Measurements from ENCODE around the gene SRRD. TPM values are rescaled to one million over a fixed set of nuclear protein-coding genes. Genes with fewer than 3 reads are reported as not detected.
"Not testable (repeated sequence)": the region's sequence is repeated elsewhere in the genome, so short reads cannot be mapped to it uniquely, and the experiment has no call there.

SRRD gene
- total RNA-seq (2014; rRNA removed; shearing (Covaris generic)): 14.4 and 17.8 TPM in 2 replicates

- H3K36me3 ChIP-seq: peaks cover 4% of the 10 kb centered on the region; the same call in 1 of the 2 replicates
- no peaks in the 10 kb centered on the region for H3K9me3 ChIP-seq (replicated peaks)
- peak within 1 kb of the TSS; percentile 89 for H3K27ac ChIP-seq
- peak within 1 kb of the TSS; percentile 92 for H3K4me3 ChIP-seq
- DNase-seq: peak; percentile 82 to 89
- peaks cover 8% of the 10 kb centered on the region for H3K4me1 ChIP-seq
- no peaks in the 10 kb centered on the region for H3K27me3 ChIP-seq
These were observed at the start of gene SRRD, which contains the start of gene HPS4 for GRCh38 chr22:26483439-26484359. Gene SRRD (plus strand): TSS chr22:26483877. CDS start chr22:26483891, 14 bp downstream. Gene HPS4 (minus strand): TSS chr22:26483783. CDS start chr22:26481762, 2,021 bp downstream.

- Histone ChIP-seq H3K4me3 (no peak overlapping the region), H3K4me1 (peaks cover 9% of the 10 kb centered on the region), H3K9me3 (replicated peaks) (no peaks in the 10 kb centered on the region), H3K36me3 (0 out of 2 replicates have a peak, but pooled peaks cover 2% of the 10 kb centered on the region), H3K27me3 (no peaks in the 10 kb centered on the region), H3K27ac (no peak overlapping the region)
- DNase-seq: no peak
These were observed 48.2 kb upstream of the SRRD start for GRCh38 chr22:26435327-26436093.

- Histone ChIP-seq H3K4me1 (no peaks in the 10 kb centered on the region), H3K4me3 (no peak overlapping the region), H3K27me3 (no peaks in the 10 kb centered on the region), H3K9me3 (replicated peaks) (no peaks in the 10 kb centered on the region), H3K36me3 (0 out of 2 replicates have a peak, but pooled peaks cover 2% of the 10 kb centered on the region), H3K27ac (no peak overlapping the region)
- DNase-seq: no peak
These were observed 46.7 kb upstream of the SRRD start for GRCh38 chr22:26436903-26437515.

- no peaks in the 10 kb centered on the region for H3K27me3 ChIP-seq
- H3K27ac ChIP-seq: no peak overlapping the region
- 0 out of 2 replicates have a peak, but pooled peaks cover 2% of the 10 kb centered on the region for H3K36me3 ChIP-seq
- DNase-seq: no peak
- H3K4me3 ChIP-seq: no peak overlapping the region
- no peaks in the 10 kb centered on the region for H3K9me3 ChIP-seq (replicated peaks)
- H3K4me1 ChIP-seq: no peaks in the 10 kb centered on the region
These were observed 45.8 kb upstream of the SRRD start for GRCh38 chr22:26437694-26438392.

GRCh38 chr22:26438776-26439175, 44.9 kb upstream of the SRRD start:
- not testable (repeated sequence) for H3K4me3 ChIP-seq; DNase-seq; H3K36me3 ChIP-seq; H3K27ac ChIP-seq; H3K27me3 ChIP-seq; H3K9me3 ChIP-seq (replicated peaks); H3K4me1 ChIP-seq

- H3K4me3 ChIP-seq: no peak overlapping the region
- H3K9me3 ChIP-seq (replicated peaks): no peaks in the 10 kb centered on the region
- H3K27me3 ChIP-seq: no peaks in the 10 kb centered on the region
- no peak for DNase-seq
- H3K36me3 ChIP-seq: 0 out of 2 replicates have a peak, but pooled peaks cover 2% of the 10 kb centered on the region
- no peak overlapping the region for H3K27ac ChIP-seq
- H3K4me1 ChIP-seq: no peaks in the 10 kb centered on the region
These were observed 44.1 kb upstream of the SRRD start for GRCh38 chr22:26439559-26439958.

GRCh38 chr22:26442086-26442756, 41.5 kb upstream of the SRRD start:
- no peaks in the 10 kb centered on the region for H3K4me1 ChIP-seq
- no peak overlapping the region for H3K4me3 ChIP-seq
- H3K9me3 ChIP-seq (replicated peaks): no peaks in the 10 kb centered on the region
- H3K36me3 ChIP-seq: 0 out of 2 replicates have a peak, but pooled peaks cover 2% of the 10 kb centered on the region
- no peaks in the 10 kb centered on the region for H3K27me3 ChIP-seq
- DNase-seq: no peak
- H3K27ac ChIP-seq: no peak overlapping the region

GRCh38 chr22:26443901-26444690, 39.6 kb upstream of the SRRD start:
- no peaks in the 10 kb centered on the region for H3K4me1 ChIP-seq

GRCh38 chr22:26444777-26445176, 38.9 kb upstream of the SRRD start:
- no peaks in the 10 kb centered on the region for H3K36me3 ChIP-seq
- H3K27me3 ChIP-seq: no peaks in the 10 kb centered on the region
- no peak for DNase-seq
- H3K27ac ChIP-seq: no peak overlapping the region
- no peaks in the 10 kb centered on the region for H3K4me1 ChIP-seq
- no peaks in the 10 kb centered on the region for H3K9me3 ChIP-seq (replicated peaks)
- no peak overlapping the region for H3K4me3 ChIP-seq

More at GRCh38 chr22:26443901-26444690, 39.6 kb upstream of the SRRD start:
- Histone ChIP-seq H3K36me3 (0 out of 2 replicates have a peak, but pooled peaks cover 2% of the 10 kb centered on the region), H3K4me3 (no peak overlapping the region), H3K27me3 (no peaks in the 10 kb centered on the region), H3K9me3 (replicated peaks) (no peaks in the 10 kb centered on the region), H3K27ac (no peak overlapping the region)
- DNase-seq: no peak

GRCh38 chr22:26445577-26446275, 38.0 kb upstream of the SRRD start:
- H3K9me3 ChIP-seq (replicated peaks): no peaks in the 10 kb centered on the region
- H3K27me3 ChIP-seq: no peaks in the 10 kb centered on the region
- no peaks in the 10 kb centered on the region for H3K4me1 ChIP-seq
- peak in 1 of 2 experiments; percentile 25 for DNase-seq
- no peaks in the 10 kb centered on the region for H3K36me3 ChIP-seq
- no peak overlapping the region for H3K27ac ChIP-seq
- no peak overlapping the region for H3K4me3 ChIP-seq

GRCh38 chr22:26446808-26447515, 36.7 kb upstream of the SRRD start:
- Histone ChIP-seq H3K36me3 (no peaks in the 10 kb centered on the region), H3K27me3 (no peaks in the 10 kb centered on the region), H3K9me3 (replicated peaks) (no peaks in the 10 kb centered on the region), H3K4me1 (no peaks in the 10 kb centered on the region), H3K27ac (no peak overlapping the region), H3K4me3 (no peak overlapping the region)
- no peak for DNase-seq
